Stimulated activated CD4-positive, alpha-beta T cell treated with anti-CD3 and anti-CD28 coated beads, Interleukin-2, amount 100 ng/mL, for 24 hours (primary cell): Measurements from ENCODE around the gene AMBP.

Experiments
- DNase-seq, 2 donors: peaks; one replicate each; pipeline ENCODE4 v3.0.0-alpha.2; 2020

The AMBP gene

DNA sequence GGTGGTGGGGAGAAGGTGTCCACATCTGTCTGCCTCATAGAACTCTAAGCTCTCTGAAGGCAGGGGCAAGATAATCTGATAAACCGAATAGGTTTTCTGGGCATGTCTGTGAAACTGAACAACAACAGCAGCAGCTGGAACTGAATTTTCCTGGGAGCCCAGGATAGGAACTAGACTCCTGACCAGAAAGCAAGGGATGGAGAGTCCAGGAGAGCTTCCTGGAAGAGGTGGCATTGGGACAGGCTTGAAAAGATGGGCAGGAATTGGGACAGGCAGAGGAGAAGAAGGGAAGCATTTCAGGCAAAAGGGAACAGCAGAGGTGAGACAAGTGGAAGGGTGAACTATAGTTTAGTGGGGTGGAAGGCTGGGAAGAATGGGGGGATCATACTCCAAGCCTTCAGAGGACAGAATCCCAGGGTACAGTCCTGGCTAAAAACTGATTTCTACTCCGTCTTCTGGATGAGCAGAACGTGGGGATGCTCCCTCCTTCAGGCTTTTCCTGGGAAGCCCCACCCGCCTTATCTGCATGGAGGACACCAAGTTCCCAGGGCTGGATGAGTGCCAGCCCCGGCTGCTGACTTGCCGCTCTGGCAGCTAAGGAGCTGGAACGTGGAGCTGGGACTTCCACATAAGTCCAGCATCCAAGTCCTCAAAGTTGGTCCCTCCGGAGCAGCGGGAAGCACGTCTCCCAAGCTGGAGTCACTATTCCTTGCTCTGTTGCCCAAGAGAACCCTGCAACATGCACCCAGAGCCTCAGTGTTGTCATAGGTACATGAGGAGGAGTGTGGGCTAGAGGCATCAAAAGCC, 34.9 kb upstream of the AMBP start:
- DNase-seq: no peak

DNA sequence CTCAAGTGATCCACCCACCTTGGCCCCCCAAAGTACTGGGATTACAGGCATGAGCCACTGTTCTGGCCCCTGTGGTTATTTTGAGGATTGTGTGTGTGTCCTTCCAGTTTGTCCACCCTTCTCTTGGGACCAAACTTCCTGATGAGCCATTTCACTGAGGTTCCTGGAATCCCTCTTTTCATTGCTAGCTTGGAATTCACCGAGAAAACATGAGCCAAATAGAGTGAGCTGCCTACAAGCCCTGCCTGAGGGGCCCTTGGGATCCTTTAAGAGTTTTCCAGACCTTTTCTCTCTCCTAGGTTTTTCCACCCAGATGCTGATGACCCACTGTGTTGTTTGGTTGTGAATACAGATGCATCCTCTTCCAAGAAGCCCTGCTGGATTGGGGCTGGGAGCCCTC, 34.2 kb upstream of the AMBP start:
- DNase-seq: no peak

DNA sequence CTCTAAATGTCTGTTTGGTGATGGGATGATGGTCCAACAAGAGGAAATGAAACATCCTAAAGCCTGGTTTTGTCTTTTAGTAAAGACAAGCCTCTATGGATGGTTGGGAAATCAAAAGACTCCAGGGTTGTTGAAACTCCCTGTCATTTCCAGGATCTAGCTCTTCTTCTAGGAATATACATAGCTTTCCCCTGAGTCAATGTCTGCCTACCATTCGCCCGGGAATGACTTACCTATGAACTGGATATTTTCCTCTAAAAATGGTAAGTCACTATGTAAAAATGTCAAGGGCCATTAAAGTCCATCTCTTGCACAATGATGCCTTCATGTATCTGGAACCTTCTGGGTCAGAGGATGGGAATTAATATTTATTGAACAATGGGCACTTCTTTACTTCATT, 32.1 kb upstream of the AMBP start:
- DNase-seq: no peak

DNA sequence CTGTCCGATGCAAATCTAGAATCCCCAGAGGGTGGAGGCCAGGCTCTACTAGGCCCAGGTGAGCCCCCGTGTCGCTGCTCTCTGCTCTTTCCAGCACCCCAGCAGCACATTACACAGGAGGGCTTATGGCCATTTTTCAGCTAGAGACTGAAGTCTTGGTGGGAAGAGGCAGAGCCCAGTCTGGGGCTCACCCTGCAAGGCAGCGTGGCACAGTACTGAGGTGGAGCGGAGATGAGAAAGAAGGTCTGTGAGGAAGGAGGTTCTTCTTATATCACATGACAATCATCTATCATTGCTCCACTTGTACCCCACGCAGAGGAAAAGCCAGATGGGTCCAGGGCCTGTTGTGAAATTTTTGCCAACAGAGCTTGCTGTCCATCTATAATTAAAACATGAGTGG, 31.0 kb upstream of the AMBP start:
- no peak for DNase-seq

DNA sequence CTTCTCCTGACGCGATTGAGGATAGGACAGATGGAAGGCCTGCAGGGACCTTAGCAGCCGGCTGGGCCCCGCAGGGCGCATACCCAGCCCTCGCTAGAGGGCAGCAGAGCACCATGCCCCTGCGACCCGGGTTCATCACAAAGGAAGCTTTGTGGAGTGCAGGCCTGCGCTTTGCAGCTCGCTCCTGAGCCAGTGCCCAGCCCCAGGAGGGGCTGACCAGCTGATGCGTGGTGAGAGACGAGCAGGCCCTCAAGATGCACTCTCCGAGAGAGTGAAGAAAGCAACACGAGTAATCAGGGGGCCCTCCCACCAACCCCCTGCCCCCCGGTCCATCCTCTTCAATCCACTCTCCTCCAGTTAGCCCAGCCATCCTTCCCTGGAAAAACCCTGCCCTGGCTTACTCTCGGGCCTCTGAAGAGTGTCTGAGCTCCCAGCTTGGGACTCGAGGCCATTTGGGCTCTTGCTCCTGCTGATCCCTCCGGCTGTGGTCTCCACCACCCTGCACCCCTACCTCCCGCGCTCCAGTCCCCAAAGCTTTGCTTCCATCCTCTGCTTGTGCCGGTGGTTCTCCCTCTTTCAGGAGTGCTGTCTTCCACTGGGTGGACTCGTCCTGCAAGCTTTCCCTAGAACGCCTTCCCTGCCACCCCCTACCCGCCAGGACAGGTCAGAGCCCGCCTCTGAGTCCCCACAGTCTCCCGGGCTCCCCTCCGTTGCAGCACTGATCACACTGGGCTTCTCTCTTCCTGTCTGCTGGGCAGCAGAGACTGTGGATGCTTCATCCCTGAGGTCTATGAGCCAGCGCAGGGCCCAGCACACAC, 30.1 kb upstream of the AMBP start:
- peak; percentile 63 to 78 for DNase-seq

DNA sequence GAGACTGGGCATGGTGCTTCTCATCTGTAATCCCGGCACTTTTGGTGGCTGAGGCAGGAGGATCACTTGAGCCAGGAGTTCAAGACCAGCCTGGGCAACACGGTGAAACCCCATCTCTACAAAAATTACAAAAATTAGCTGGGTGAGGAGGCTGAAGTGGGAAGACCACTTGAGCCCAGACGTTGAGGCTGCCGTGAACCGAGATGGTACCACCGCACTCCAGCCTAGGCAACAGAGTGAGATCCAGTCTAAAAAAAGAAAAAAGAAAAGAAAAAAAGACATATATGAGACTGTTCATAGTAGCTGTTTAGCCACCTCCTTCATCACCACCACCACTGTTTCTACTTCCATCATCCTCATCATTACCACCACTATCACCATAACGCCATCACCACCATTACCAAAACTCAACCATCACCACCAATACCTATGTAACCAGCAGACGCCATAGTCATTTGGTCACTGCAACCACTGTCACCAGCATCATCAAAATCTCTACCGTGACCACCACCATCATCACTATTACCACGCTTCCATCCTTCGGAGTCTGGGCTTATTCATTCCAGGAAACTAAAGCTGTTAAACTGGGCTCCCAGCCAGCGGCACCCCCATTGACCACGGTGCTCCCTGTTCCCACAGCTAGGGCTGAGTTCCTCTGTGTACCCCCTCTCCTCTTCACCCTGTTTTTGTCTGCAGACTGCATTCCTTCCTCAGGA, 29.3 kb upstream of the AMBP start:
- DNase-seq: no peak

DNA sequence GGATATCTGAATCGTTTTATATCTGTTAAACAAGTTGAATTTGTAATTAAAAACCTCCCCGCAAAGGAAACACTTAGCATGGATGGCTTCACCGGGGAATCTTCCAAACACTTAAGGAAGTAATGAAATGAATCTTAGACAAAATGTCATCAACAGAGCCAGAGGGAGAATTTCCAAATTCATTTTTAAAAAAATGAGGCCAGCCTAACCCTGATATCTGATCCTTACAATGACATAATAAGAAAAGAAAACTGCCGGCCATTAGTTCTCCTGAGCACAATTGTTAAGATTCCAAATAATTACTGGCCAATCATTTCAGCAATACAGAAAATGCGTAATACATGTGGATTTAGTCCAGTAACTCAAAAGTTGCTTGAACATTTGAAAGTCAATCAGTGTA, 27.1 kb upstream of the AMBP start:
- no peak for DNase-seq

DNA sequence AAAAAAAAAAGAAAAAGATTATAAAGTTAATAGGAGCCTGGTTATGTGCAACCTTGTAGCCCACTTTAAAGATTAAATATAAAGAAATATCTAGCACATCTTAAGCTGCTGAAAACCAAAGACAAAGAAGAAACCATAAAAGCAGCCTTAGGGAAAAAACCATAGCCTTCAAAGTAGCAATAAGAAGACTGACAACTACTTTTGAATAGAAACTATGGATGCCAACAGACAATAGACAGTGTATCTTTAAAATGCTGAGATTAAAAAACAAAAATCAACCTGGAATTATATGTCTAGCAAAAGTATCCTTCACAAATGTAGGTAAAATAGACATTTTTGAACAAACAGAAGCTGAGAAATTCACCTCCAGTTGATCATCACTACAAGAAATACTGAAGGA, 24.4 kb upstream of the AMBP start:
- no peak for DNase-seq

DNA sequence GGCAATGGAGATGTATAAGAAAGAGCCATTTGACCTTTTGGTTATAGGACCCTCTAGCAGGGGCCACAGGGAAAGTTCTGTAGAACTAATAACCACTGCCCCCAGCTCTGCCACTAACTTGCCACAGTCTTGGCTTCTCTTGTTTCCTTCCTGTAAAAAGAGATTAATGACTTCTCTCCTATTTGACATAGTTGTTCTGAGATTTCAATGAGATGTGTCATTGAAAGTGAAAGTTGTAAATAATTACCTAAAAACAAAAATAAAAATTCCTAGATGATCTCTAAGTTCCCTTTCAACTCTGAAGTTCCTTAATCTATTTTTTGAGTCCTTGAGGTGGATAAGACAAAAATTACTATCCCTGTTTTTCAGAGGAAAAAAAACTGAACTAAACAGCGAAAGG, 22.4 kb upstream of the AMBP start:
- DNase-seq: no peak

DNA sequence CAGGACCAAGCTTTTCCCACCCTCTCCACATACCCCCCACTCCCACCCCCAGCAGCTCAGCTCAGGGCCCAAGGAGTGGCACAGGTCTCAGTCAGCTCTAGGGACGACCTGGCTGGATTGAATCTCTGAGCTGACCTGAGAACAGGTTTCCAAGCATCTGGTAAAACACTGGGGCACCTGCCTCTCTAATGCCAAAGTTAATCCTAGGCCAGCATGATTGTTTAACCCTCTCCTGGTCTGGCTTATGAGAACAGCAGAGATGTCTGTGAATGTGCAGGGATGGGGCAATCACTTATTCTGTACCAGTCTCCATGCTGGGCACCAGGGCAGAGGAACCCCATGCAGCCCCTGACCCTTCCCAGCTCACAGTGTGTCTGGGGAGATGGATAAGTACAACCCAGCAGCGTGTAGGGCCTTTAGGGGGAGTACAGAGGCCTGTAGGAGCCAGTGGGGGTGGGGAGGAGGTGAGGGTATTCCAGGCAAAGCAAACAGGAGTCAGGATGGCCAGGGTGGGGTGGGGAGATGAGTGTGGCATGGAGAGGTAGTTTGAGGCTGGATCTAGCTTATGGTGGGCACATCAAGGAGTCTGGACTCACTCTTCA, 21.7 kb upstream of the AMBP start:
- no peak for DNase-seq

DNA sequence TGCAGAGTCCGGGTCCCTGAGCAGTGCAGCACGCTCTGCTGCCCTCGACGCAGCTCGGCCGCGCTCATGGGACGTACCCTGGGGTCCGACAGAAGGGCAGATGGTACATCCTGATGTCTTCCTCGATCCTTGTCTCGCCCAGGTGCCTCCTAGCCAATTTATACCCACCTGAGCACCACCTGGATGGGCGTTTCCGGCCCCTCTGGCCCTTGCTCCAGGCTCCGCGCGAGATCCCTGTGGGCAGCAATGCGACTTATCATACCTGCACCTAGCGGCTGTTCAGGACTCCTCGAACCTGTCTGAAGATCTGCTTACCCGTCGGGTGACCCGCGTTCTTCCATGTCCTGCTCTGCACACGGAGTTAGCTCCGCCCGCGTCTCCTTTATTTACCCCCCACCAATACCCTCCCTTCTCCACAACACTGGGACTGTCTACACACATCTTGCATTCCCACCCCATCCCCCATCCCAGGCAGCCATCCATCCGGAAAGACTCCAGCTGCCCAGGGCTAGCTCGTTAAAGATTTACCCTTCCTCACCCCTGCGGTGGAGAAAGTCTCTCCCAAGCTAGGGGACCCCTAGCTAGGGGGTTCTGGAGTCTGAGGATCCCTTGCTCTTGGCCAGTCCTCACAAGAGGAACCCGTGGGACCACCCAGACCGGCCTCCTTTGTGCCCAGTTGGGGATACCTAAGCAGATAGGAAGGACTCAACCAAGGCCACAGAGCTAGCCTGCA, 21.0 kb upstream of the AMBP start, which contains the start of gene KIF12:
Gene KIF12 (minus strand): TSS at position 357 of the 733 bp plus-strand sequence. CDS start 16 bp downstream, at position 341.
- no peak for DNase-seq

DNA sequence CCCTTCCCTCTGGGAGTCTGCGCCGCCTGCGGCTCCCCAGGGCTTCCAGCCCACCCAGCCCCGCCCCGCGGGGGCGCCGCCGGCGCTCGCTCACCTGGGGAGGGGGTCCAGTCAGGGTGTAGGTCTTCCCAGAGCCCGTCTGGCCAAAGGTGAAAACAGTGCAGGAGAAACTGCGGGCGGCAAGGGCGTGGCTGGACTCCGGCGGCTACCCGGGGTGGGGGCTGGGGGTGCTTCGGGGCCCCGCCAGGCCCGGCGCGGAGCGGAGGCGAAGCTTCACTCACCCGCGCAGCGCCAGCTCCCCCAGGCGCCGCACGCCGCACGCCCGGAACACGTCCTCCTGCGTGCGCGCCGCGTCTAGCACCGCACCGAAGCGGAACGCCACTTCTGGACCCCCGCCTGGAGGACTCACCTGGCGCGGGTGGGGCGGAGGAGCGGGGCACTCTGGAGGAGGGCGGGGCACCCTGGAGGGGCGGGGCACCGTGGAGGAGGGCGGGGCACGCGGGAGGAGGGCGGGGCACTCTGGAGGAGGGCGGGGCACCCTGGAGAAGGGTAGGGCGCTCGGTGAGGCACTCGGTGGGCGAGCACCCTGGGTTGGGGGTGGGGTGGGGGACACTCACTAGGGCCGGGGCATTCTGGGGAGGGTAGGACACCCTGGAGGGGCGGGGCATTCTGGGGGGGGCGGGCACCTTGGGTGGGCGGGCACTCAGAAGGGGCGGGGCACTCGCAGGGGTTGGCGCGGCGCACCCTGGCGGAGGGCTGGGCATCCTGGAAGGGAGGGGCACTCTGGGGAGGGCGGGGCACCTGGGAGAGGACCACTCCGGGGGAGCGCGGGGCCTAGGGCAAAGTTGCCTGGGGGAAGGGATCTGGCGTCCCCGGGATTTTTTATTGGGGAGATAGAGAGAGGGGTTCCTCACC, 20.2 kb upstream of the AMBP start:
- DNase-seq: peak in 1 of 2 donors; percentile 52

DNA sequence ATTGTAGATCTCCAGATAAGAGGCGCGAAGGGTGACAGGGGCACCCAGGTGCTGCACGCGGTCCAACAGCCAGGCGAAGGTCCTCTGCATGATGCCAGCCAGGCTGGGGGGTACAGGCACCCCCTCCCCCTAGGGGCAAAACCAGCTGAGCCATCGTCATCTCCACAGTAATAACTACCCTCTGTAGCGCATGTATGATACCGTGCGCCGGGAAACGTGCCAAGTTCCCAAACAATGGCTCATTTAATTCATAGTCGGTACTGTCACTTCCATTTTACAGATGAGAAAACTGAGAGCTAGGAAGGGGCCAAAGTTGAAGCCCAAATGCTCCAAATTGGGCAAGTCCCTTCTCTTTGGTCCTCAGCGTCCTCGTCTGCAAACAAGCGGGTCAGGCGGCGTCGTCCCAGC, 19.5 kb upstream of the AMBP start:
- DNase-seq: no peak

DNA sequence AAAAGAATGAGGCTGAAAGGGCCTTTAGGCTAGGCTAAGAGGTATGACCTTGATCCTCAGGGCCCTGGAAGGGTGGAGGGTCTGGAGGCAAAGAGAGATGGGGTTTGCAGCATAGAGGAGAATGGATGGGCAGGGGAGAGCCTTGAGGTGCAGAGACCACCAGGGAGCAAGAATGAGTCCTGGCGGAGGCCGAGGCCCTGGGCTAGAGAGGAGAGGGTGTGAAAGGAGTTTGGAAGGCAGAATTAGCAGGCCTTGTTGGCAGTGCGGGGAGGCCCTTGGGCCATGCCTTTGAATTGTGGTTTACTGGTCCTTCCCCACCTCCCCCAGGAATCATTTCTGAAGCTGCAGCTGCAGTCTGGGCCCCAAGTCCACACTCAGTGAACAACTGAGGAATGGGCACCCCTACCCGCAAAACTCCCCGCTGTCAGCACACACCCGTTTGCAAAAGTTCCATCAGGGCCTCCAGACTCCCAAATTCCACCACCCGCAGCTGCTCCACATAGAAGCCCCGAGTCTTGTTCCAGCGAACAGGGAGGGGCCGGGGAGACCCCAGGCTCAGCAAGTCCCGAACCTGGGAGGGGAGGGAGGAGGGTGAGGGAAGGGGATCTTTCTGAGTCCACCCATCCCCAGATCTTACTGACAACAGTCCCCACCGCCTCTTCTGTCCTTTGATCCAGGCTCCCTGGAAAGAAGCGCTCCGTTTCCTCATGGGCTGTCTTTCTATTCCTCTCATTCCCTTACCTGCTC, 18.9 kb upstream of the AMBP start:
- DNase-seq: no peak

DNA sequence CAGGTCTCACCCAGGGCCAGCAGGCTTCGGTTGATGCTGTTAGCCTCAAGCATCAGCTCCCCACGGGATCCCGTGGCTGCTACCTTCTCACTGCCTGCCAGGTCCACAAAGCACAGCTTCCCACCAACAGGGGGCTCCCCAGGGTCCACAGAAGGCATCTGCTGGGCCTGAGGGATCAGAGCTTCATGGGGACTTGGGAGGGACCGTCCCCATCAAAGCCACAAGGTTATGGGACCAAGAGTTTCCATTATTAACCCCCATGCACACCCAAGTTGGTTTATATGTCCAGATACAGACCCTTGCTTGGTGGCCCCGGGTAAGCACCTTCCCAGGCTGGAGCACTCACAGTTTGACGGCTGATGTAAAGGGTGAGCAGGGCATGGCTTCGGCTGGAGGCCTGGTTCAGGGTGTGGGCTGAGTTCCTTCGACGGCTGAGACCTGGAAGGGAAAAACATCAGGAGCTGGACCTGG, 18.0 kb upstream of the AMBP start:
- DNase-seq: peak in 1 of 2 donors; percentile 10

DNA sequence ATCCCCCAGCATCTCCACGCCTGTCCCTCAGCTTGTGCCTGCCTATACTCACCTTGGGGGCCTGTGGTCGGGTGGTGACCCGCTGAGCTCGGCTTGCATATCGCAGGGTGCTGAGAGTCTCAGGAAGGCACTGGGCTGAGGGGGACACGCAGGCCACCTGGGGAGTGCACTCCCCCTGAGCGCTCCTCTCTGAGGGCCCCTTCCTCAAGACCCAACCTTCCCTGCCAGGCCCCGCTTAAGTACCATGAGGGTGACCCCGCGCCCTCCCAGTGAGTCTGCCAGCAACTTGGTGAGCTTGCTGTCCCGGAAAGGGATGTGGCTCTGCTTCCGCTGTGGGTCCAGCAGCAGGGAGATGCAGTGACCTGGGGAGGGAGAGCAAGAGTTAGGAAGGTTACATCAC, 16.9 kb upstream of the AMBP start:
- no peak for DNase-seq

DNA sequence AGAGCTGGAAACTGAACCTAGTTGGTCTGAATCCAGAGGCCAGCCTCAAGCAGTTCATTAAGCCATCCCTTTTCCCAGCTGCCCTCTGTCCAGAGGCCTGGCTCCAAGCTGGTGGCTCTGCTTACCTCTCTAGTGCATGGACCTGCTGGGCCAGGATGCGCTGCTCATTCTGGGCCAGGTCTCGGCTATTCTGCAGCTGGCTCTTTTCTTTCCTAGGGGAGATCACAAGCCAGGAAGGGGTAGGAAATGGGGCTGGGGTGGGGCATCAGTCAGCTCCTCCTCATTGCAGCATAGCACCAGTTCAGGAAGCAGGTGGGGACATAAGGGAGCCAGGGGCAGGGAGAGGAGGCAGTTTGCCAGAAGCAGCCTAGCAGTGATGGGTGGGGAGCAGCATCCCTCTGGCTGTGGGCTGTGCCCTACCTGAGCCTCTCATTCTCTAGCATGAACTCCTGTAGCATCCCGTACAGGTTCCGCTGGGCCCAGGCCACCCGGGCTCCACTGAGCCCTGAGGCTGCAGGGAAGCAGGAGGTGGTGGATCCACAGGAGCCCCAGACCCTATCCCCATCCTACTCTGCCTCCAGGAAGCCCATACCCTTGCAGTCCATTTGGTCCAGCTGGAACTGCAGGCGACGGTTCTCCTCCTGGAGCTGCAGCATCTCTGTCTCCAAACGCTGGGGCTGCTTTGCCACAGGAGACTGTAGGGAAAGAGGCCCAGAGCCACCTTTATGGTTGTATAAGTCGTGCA, 15.8 kb upstream of the AMBP start:
- no peak for DNase-seq

DNA sequence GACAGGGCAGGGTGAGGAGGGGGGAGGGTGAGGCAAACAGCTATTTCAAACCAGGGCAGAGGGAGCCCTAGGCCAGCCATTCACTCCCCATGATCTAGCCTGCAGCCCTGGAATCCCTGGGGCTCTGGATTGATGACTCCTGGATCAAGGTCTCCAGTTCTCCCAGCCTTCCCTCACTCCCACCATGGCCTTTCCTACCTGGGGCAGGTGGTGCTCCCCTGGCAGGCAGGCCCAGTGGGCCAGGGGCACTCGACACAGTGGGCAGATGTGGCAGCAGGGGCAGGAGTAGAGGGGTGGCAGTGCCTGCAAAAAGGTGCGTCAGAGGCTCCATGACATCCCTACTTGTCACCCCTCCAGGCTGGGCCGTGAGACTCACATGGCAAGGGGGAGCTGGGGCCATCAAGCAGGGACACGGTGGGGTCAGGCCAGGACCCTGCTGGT, 15.0 kb upstream of the AMBP start:
- DNase-seq: no peak

DNA sequence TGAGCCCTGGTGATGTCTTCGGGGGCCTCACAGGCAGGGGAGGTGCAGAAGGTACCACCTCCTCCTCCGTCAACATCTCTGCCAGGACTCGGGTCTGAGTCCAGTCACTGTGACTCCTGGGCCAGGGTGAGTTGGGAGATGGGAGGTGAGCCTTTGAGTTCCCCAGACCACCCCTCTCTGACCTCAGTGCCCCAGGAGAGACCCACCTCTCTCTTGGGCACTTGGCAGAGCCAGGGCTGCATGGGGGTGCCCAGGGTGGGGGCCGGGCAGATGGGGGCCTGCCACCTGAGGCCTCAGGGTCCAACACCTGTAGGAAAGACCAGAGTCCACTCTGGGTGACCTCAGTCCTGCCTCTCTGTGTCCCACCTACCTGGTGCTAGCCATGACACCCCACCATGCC, 14.2 kb upstream of the AMBP start:
- no peak for DNase-seq

DNA sequence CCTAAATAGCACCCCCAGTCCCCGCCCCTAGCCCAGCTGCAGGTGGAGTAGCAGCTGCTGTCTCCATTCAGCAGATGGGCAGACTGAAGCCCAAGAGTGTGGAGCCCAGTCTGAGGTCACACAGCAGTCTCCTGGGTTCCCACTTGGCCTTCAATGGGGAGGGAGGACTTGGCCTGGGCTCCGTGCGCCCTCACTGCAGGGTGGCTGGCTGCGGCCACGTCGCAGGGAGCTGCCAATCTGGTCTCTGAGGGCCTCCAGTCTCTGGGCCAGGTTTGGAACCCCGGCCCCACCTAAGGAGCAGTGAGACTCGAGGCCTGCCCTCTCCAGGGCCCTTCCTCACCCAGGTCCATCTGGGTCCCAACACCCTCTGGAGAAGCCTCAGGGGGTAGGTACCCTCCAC, 13.6 kb upstream of the AMBP start:
- no peak for DNase-seq
